K562 (cell line): ENCODE data around the gene MRPS18B. TPM values are rescaled to one million over a fixed set of nuclear protein-coding genes. Genes with fewer than 3 reads are reported as not detected.

Experiments
- BRF1 ChIP-seq: IDR thresholded peaks from 3 replicates; pipeline ENCODE4 v1.6.1; 2011; ENCODE audit warnings: borderline replicate concordance, mild to moderate bottlenecking; ENCODE audit not compliant: insufficient read length; ENCODE audit errors: extremely low read depth
- CBX3 ChIP-seq, 2 experiments: IDR thresholded peaks; 1 replicate in 1 of 2; 2 replicates in 1 of 2; pipeline ENCODE4 v1.6.1; 2012; ENCODE audit warnings: inconsistent platforms in 2 of 2, low read length in 2 of 2, borderline replicate concordance in 1 of 2, control low read depth in 1 of 2
- COPS2 ChIP-seq: fragments of 450-650 bp; conservative IDR thresholded peaks from 2 replicates; pipeline ENCODE4 v1.6.1; 2016; ENCODE audit warnings: mild to moderate bottlenecking, moderate library complexity
- DNMT1 ChIP-seq: fragments of 450-650 bp; IDR thresholded peaks from 2 replicates; pipeline ENCODE4 v1.6.1; 2016; ENCODE audit warnings: antibody characterized with exemption, mild to moderate bottlenecking
- DPF2 ChIP-seq: fragments of 450-650 bp; IDR thresholded peaks from 2 replicates; pipeline ENCODE4 v1.6.1; 2016
- FOXP1 ChIP-seq: sonication (generic); formaldehyde crosslinking; IDR thresholded peaks from 2 replicates; pipeline ENCODE4 v1.8.0; 2022; ENCODE audit warnings: mild to moderate bottlenecking, missing genetic modification reagents
- FUS ChIP-seq: fragments of 200-400 bp; formaldehyde crosslinking; optimal IDR thresholded peaks from 2 replicates; pipeline ENCODE3; 2017; ENCODE audit warnings: low read depth, low read length
- GTF2E2 ChIP-seq: fragments of 200-800 bp; sonication (Bioruptor generic); IDR thresholded peaks from 2 replicates; pipeline ENCODE4 v1.6.1; 2016; ENCODE audit warnings: missing genetic modification characterization, missing compliant biosample characterization
- JUND ChIP-seq, 2 experiments: IDR thresholded peaks; 2 replicates in 1 of 2; 3 replicates in 1 of 2; pipeline ENCODE4 v1.6.1; 2011; ENCODE audit warnings: borderline replicate concordance in 2 of 2, low read depth in 2 of 2, low read length in 2 of 2, improper control_type of control experiment in 1 of 2, missing biosample characterization in 1 of 2, missing genetic modification characterization in 1 of 2, missing genetic modification reagents in 1 of 2
- LEF1 ChIP-seq: fragments of 450-650 bp; IDR thresholded peaks from 2 replicates; pipeline ENCODE4 v1.6.1; 2016; ENCODE audit warnings: mild to moderate bottlenecking
- PHTF2 ChIP-seq: fragments of 250-450 bp; sonication (Bioruptor Pico); IDR thresholded peaks from 2 replicates; pipeline ENCODE4 v1.5.0; 2021; ENCODE audit warnings: mild to moderate bottlenecking
- TCFL5 ChIP-seq: fragments of 250-450 bp; sonication (Bioruptor Pico); conservative IDR thresholded peaks from 2 replicates; pipeline ENCODE4 v1.6.1; 2021; ENCODE audit warnings: mild to moderate bottlenecking, moderate library complexity, matching md5 sums
- ZBED1 ChIP-seq: IDR thresholded peaks from 2 replicates; pipeline ENCODE4 v1.6.1; 2014
- ZNF217 ChIP-seq: sonication (generic); formaldehyde crosslinking; IDR thresholded peaks from 2 replicates; pipeline ENCODE4 v1.8.0; 2022; ENCODE audit warnings: mild to moderate bottlenecking, missing genetic modification reagents
- ZNF280A ChIP-seq: fragments of 450-650 bp; IDR thresholded peaks from 2 replicates; pipeline ENCODE4 v1.6.1; 2018; ENCODE audit warnings: mild to moderate bottlenecking, low read depth; ENCODE audit not compliant: partially characterized antibody
- ZNF696 ChIP-seq: fragments of 250-450 bp; sonication (Bioruptor Pico); conservative IDR thresholded peaks from 2 replicates; pipeline ENCODE4 v1.4.0; 2020; ENCODE audit warnings: mild to moderate bottlenecking, moderate library complexity
- polyA plus RNA-seq, 8 experiments: library from polyadenylated mRNA; depleted of rRNA in 4 of 8; stranded (reverse) in 5 of 8; unstranded in 3 of 8; fragments of >200 nt; fragmentation: Nextera tagmentation in 2 of 8; fragmentation: Illumina TruSeq in 1 of 8; extraction: Ambion mirVana in 2 of 8; extraction: Trizol in 1 of 8; gene quantifications; 2 replicates each; pipeline versions ENCODE4 v1.2.1 to v1.2.3, GENCODE V29; 2011 to 2014; ENCODE audit warnings: inconsistent platforms in 1 of 8, missing spikeins in 1 of 8
- total RNA-seq, 7 experiments: library from RNA; depleted of rRNA in 6 of 7; stranded (reverse); fragments of >200 nt in 6 of 7; fragmentation: Illumina TruSeq in 2 of 7; extraction: Trizol in 2 of 7; gene quantifications; 2 replicates each; pipeline versions ENCODE4 v1.2.1 to v1.2.3, GENCODE V29; 2011 to 2021; ENCODE audit warnings: low replicate concordance in 1 of 7
- TF ChIP-seq, protein P1 (sequence below), 2 experiments: IDR thresholded peaks; 2 replicates each; pipeline ENCODE4 v1.6.1; 2011; ENCODE audit warnings: borderline replicate concordance in 1 of 2, control low read depth in 1 of 2, low read depth in 1 of 2, low read length in 1 of 2, mild to moderate bottlenecking in 1 of 2, mixed read lengths in 1 of 2, moderate library complexity in 1 of 2; ENCODE audit not compliant: insufficient read depth in 1 of 2, insufficient read length in 1 of 2, poor library complexity in 1 of 2, severe bottlenecking in 1 of 2; ENCODE audit errors: extremely low read depth in 1 of 2
- TF ChIP-seq, protein P2 (sequence below), 3 experiments: fragments of 200-800 bp in 1 of 3; fragments of 250-450 bp in 1 of 3; fragments of 450-650 bp in 1 of 3; sonication (Bioruptor Pico) in 1 of 3; sonication (Bioruptor generic) in 1 of 3; formaldehyde crosslinking in 1 of 3; IDR thresholded peaks; 2 replicates each; pipeline versions ENCODE4 v1.6.1 to v1.8.0; 2016 to 2022; ENCODE audit warnings: mild to moderate bottlenecking in 2 of 3, missing genetic modification characterization in 2 of 3, missing compliant biosample characterization in 1 of 3, moderate library complexity in 1 of 3
- TF ChIP-seq, protein P3 (sequence below): fragments of 450-650 bp; IDR thresholded peaks from 2 replicates; pipeline ENCODE4 v1.6.1; 2017; ENCODE audit warnings: antibody characterized with exemption

The MRPS18B gene
- total and polyA plus RNA-seq, 9 of the 15 experiments (the other 6 are each of a cell fraction or from before 2014, with no cell fraction given), result 132 to 383 (median 178) TPM

GRCh38 chr6:30614044-30614842 is 3.4 kb upstream of the MRPS18B start (continued):
- TF ChIP-seq, protein P1, sequence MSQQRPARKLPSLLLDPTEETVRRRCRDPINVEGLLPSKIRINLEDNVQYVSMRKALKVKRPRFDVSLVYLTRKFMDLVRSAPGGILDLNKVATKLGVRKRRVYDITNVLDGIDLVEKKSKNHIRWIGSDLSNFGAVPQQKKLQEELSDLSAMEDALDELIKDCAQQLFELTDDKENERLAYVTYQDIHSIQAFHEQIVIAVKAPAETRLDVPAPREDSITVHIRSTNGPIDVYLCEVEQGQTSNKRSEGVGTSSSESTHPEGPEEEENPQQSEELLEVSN (IDR thresholded peaks at IDR 0.05; ENCODE audit: borderline replicate concordance in 1 of 2, extremely low read depth in 1 of 2, insufficient read depth in 1 of 2, insufficient read length in 1 of 2, low read depth in 1 of 2, low read length in 1 of 2, poor library complexity in 1 of 2, severe bottlenecking in 1 of 2), result no peak
- peak; percentile 31; the same call in 1 of the 2 replicates for TF ChIP-seq LEF1
- TF ChIP-seq DPF2, result no peak; the same call in 1 of the 2 replicates
- TF ChIP-seq FUS, result no peak
- no peak for TF ChIP-seq CBX3 (IDR thresholded peaks at IDR 0.05; ENCODE audit: borderline replicate concordance in 1 of 2, low read length in 2 of 2)
- no peak for TF ChIP-seq TCFL5 (CRISPR knock-in tag)
- TF ChIP-seq, protein P2, sequence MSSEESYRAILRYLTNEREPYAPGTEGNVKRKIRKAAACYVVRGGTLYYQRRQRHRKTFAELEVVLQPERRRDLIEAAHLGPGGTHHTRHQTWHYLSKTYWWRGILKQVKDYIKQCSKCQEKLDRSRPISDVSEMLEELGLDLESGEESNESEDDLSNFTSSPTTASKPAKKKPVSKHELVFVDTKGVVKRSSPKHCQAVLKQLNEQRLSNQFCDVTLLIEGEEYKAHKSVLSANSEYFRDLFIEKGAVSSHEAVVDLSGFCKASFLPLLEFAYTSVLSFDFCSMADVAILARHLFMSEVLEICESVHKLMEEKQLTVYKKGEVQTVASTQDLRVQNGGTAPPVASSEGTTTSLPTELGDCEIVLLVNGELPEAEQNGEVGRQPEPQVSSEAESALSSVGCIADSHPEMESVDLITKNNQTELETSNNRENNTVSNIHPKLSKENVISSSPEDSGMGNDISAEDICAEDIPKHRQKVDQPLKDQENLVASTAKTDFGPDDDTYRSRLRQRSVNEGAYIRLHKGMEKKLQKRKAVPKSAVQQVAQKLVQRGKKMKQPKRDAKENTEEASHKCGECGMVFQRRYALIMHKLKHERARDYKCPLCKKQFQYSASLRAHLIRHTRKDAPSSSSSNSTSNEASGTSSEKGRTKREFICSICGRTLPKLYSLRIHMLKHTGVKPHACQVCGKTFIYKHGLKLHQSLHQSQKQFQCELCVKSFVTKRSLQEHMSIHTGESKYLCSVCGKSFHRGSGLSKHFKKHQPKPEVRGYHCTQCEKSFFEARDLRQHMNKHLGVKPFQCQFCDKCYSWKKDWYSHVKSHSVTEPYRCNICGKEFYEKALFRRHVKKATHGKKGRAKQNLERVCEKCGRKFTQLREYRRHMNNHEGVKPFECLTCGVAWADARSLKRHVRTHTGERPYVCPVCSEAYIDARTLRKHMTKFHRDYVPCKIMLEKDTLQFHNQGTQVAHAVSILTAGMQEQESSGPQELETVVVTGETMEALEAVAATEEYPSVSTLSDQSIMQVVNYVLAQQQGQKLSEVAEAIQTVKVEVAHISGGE (CRISPR knock-in tag; IDR thresholded peaks at IDR 0.05), result no peak; a peak in 1 of 6 replicates
- TF ChIP-seq PHTF2, result peak; percentile 78; the same call in 1 of the 2 replicates
- no peak; the same call in 1 of the 2 replicates for TF ChIP-seq ZNF696 (CRISPR knock-in tag)
- no peak for TF ChIP-seq ZNF280A
- TF ChIP-seq FOXP1 (CRISPR knock-in tag), result no peak
- TF ChIP-seq, protein P3, sequence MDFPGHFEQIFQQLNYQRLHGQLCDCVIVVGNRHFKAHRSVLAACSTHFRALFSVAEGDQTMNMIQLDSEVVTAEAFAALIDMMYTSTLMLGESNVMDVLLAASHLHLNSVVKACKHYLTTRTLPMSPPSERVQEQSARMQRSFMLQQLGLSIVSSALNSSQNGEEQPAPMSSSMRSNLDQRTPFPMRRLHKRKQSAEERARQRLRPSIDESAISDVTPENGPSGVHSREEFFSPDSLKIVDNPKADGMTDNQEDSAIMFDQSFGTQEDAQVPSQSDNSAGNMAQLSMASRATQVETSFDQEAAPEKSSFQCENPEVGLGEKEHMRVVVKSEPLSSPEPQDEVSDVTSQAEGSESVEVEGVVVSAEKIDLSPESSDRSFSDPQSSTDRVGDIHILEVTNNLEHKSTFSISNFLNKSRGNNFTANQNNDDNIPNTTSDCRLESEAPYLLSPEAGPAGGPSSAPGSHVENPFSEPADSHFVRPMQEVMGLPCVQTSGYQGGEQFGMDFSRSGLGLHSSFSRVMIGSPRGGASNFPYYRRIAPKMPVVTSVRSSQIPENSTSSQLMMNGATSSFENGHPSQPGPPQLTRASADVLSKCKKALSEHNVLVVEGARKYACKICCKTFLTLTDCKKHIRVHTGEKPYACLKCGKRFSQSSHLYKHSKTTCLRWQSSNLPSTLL, result no peak
- no peak for TF ChIP-seq COPS2
- TF ChIP-seq BRF1, result no peak
- no peak for TF ChIP-seq JUND (IDR thresholded peaks at IDR 0.05; ENCODE audit: borderline replicate concordance, low read depth, low read length)
- no peak for TF ChIP-seq JUND (tag; IDR thresholded peaks at IDR 0.05; ENCODE audit: borderline replicate concordance, low read depth, low read length)
- TF ChIP-seq DNMT1, result no peak
- no peak for TF ChIP-seq ZNF217 (CRISPR knock-in tag)
- TF ChIP-seq ZBED1, result no peak
- TF ChIP-seq GTF2E2 (tag), result no peak
